Measurements from ENCODE around the gene RAB1B.

Gene RAB1B

DNA sequence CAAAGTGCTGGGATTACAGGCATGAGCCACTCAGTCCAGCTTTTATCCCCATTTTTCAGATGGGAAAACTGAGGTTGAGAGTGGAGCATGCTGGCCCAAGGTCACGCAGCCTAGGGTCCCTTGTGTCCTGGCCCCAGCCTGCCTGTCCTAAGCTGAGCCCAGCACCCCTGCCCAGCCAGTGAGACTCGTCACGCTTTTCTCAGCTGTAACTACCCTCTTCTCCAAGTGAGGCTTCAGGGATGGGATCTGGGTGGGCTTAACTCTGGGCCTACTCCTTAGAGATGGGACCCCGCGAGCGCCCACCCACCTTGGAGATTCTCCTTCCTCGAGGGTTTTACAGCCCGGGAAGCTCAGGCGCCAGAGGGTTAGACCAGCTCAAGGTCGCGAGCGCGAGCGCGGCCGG lies 22.9 kb downstream of the RAB1B start:
- H3K79me2 ChIP-seq, result no peaks in the 10 kb centered on the region
- no peaks in the 10 kb centered on the region for H3K4me1 ChIP-seq
- peak overlapping the region; percentile 46 for H2AFZ ChIP-seq
- no peak overlapping the region for H3K27ac ChIP-seq
- H3K36me3 ChIP-seq (ENCODE audit: control insufficient read depth, insufficient read depth, low read length), result no peaks in the 10 kb centered on the region
- H3K9me3 ChIP-seq (ENCODE audit: control insufficient read depth, low read length), result no peaks in the 10 kb centered on the region
- no peak overlapping the region for H3K4me2 ChIP-seq (ENCODE audit: low read length)
- H3K9ac ChIP-seq, result no peak overlapping the region
- TF ChIP-seq, protein P1, sequence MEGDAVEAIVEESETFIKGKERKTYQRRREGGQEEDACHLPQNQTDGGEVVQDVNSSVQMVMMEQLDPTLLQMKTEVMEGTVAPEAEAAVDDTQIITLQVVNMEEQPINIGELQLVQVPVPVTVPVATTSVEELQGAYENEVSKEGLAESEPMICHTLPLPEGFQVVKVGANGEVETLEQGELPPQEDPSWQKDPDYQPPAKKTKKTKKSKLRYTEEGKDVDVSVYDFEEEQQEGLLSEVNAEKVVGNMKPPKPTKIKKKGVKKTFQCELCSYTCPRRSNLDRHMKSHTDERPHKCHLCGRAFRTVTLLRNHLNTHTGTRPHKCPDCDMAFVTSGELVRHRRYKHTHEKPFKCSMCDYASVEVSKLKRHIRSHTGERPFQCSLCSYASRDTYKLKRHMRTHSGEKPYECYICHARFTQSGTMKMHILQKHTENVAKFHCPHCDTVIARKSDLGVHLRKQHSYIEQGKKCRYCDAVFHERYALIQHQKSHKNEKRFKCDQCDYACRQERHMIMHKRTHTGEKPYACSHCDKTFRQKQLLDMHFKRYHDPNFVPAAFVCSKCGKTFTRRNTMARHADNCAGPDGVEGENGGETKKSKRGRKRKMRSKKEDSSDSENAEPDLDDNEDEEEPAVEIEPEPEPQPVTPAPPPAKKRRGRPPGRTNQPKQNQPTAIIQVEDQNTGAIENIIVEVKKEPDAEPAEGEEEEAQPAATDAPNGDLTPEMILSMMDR (IDR thresholded peaks at IDR 0.05), result no peak
- no peaks in the 10 kb centered on the region for H3K27me3 ChIP-seq (ENCODE audit: control insufficient read depth, insufficient read depth, low read length)
- H3K4me3 ChIP-seq (ENCODE audit: low read depth, low read length), result no peak overlapping the region

DNA sequence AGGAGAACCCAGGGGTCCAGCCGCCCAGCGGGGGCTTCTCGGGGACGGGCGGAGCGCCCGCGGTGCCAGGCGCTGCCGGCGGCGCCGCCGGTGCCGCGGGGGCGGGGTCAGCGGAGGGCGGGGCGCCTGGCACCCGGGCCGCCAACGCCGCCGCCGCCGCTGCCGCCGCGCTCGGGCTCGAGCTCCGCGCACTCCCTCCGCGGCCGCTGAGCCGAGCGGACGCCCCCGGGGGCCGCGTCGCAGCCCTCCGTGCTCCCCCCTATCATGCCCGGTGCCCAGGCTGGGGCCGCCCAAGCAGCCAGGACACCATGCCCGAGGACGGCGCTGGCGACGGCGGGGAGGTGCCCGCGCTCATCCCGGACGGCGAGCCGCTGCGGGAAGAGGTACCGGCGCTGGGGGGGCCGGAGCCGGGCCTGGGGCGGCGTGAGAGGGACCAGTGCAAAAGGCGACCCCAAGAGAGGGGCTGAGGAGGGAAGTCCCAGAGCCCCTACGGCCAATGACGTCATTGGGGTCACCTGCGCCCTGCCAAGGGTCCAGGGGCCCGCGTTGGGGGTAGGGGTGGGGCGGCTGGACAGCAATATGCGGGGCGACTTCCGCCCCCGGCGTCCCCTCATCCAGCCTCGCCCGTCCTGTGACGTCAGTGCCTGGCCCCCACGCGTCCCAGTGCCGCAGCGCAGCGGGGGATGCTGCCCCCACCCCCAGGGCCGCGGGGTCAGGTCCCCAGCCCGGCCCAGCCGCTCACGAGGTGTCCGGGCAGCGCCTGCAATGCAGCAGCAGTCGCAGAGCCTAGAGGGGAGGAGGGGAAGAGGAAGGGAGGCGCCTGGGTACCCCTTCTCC lies 23.5 kb downstream of the RAB1B start, which contains the start of gene TMEM151A:
Gene TMEM151A, plus strand, starts transcription at position 189 of the 837 bp plus-strand sequence. Its CDS starts 120 bp downstream, at position 309.
- Histone ChIP-seq H3K79me2 (no peaks in the 10 kb centered on the region), H3K27me3 (ENCODE audit: control insufficient read depth, insufficient read depth, low read length) (no peaks in the 10 kb centered on the region), H2AFZ (peak within 1 kb of the TSS; percentile 73), H3K36me3 (ENCODE audit: control insufficient read depth, insufficient read depth, low read length) (no peaks in the 10 kb centered on the region), H3K9ac (no peak within 1 kb of the TSS), H3K4me2 (ENCODE audit: low read length) (peak within 1 kb of the TSS; percentile 26), H3K27ac (no peak within 1 kb of the TSS), H3K4me3 (ENCODE audit: low read depth, low read length) (no peak within 1 kb of the TSS), H3K4me1 (no peaks in the 10 kb centered on the region), H3K9me3 (ENCODE audit: control insufficient read depth, low read length) (no peaks in the 10 kb centered on the region)
- TF ChIP-seq, protein P1 (IDR thresholded peaks at IDR 0.05), result no peak

DNA sequence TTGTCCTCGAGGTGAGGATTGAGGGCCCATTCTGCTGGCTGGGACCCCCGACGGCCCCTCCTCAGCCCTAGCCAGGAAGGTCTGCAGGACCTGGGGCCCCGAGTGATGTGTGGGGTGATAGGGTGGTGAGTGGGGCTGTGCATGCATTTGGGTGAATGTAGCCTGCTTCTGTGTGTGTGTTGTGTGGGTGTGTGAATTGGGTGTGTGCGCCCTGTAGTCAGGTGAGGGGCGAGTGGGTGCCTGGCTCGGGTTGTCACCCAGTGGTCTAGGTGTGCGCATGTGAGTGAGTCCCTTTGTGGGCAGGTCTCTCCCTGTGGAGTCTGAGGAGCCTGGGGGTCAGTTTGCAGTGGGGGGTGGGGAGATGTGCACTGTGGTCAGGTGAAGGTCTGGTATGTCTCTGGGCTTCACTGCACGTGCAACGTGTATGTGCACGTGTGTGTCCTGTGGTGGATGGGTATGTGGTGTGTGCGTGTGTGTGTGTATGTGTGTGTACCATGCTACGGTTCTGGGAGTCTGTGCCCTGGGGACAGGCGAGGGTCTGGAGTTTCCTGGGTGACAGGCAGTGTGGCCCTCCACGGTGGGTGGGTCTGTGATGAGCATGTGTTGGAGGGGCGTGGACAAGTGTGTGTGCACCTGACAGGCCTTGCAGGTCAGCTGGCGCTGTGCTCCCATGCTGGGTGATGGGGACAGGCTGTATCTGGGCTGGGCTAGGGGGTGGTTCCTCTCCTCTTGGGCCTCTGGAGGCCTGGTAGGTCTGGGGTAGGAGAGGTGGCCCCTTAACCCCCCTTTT lies 24.3 kb downstream of the RAB1B start:
- H3K27me3 ChIP-seq (ENCODE audit: control insufficient read depth, insufficient read depth, low read length), result no peaks in the 10 kb centered on the region

DNA sequence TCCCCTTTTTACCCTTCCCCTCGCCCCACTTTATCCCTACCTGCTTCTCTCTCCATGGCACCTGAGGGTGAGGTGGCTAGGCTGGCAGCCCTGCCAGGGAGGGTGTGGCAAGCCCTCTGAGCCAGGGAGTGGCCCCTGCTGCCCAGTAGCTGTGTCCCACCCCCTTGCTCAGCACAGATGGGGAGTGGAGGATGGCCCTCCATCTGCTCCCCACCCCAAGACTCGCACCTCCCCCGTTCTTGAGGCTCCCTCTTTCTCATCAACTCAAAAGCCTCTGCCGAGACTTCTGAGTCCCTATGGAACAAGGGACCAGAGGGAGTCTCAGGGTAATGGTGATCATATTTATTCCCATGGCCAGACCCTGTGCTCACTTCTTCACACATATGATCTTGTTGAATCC lies 24.9 kb downstream of the RAB1B start:
- Histone ChIP-seq H2AFZ (no peak overlapping the region), H3K27ac (no peak overlapping the region), H3K36me3 (ENCODE audit: control insufficient read depth, insufficient read depth, low read length) (no peaks in the 10 kb centered on the region), H3K4me3 (ENCODE audit: low read depth, low read length) (no peak overlapping the region), H3K27me3 (ENCODE audit: control insufficient read depth, insufficient read depth, low read length) (no peaks in the 10 kb centered on the region), H3K9me3 (ENCODE audit: control insufficient read depth, low read length) (no peaks in the 10 kb centered on the region), H3K4me1 (no peaks in the 10 kb centered on the region), H3K4me2 (ENCODE audit: low read length) (no peak overlapping the region), H3K9ac (no peak overlapping the region), H3K79me2 (no peaks in the 10 kb centered on the region)
- TF ChIP-seq, protein P1 (IDR thresholded peaks at IDR 0.05), result no peak

More for the DNA sequence above, 24.3 kb downstream of the RAB1B start:
- no peaks in the 10 kb centered on the region for H3K4me1 ChIP-seq
- H3K79me2 ChIP-seq, result no peaks in the 10 kb centered on the region
- no peaks in the 10 kb centered on the region for H3K36me3 ChIP-seq (ENCODE audit: control insufficient read depth, insufficient read depth, low read length)
- no peak overlapping the region for H3K27ac ChIP-seq
- peak overlapping the region; percentile 73 for H2AFZ ChIP-seq
- no peaks in the 10 kb centered on the region for H3K9me3 ChIP-seq (ENCODE audit: control insufficient read depth, low read length)
- no peak overlapping the region for H3K9ac ChIP-seq
- H3K4me2 ChIP-seq (ENCODE audit: low read length), result no peak overlapping the region
- TF ChIP-seq, protein P1 (IDR thresholded peaks at IDR 0.05), result no peak
- no peak overlapping the region for H3K4me3 ChIP-seq (ENCODE audit: low read depth, low read length)

Data from parathyroid adenoma (tissue), 2 donors.